ENCODE data around the gene TTR. TPM values are rescaled to one million over a fixed set of nuclear protein-coding genes. Genes with fewer than 3 reads are reported as not detected.

TTR gene
- total RNA-seq, 3 donors from 2014 or later, result not detected

DNA sequence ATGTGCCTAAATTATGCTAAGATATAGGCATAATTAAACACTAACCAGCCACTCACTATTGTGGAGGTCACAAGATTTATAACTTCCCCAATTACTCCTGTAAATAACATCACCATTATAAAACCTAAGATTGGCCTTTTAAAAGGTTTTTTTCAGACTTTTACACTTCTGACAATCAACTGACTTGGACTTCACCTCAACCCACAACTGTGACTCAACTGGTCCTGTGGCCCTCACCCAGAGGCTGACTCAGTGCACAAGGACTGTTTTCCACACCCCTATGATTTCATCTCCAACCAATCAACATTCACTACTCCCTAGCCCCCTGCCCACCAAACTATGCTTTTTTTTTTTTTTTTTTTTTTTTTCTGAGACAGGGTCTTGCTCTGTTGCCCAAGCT, 11.6 kb downstream of the TTR start:
- no peaks in the 10 kb centered on the region for H3K4me1 ChIP-seq
- H3K27me3 ChIP-seq, result no peaks in the 10 kb centered on the region
- H3K4me3 ChIP-seq, result no peak overlapping the region
- no peaks in the 10 kb centered on the region for H3K36me3 ChIP-seq
- TF ChIP-seq, protein P1, sequence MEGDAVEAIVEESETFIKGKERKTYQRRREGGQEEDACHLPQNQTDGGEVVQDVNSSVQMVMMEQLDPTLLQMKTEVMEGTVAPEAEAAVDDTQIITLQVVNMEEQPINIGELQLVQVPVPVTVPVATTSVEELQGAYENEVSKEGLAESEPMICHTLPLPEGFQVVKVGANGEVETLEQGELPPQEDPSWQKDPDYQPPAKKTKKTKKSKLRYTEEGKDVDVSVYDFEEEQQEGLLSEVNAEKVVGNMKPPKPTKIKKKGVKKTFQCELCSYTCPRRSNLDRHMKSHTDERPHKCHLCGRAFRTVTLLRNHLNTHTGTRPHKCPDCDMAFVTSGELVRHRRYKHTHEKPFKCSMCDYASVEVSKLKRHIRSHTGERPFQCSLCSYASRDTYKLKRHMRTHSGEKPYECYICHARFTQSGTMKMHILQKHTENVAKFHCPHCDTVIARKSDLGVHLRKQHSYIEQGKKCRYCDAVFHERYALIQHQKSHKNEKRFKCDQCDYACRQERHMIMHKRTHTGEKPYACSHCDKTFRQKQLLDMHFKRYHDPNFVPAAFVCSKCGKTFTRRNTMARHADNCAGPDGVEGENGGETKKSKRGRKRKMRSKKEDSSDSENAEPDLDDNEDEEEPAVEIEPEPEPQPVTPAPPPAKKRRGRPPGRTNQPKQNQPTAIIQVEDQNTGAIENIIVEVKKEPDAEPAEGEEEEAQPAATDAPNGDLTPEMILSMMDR (IDR thresholded peaks at IDR 0.05), result no peak
- TF ChIP-seq POLR2AphosphoS5 (IDR thresholded peaks at IDR 0.05), result no peak
- TF ChIP-seq POLR2A (IDR thresholded peaks at IDR 0.05), result no peak
- no peaks in the 10 kb centered on the region for H3K9me3 ChIP-seq
- intact Hi-C loops (cut with DNase I; ENCODE audit: low total_unique reads), result no loop called here
- no peak overlapping the region for H3K27ac ChIP-seq
- DNase-seq (ENCODE audit: low spot score in 2 of 2), result no peak

DNA sequence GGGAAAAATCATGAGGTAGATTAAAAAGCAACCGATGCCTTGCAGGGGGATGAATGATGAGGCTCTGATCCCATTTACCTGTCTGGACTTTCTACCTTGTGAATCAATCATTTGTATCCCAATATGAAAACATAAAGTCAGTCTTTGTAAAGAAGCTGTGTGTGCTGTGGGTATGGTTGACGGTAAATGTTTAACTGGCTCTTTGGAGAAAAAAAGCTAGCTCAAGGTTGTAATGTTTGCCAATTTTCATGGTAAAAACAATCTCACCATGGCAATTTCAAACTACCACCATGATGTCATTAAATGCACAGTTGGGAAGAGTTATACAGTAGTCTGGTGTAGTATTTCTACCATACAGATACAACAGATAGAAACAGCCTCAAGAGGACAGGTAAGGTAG, 14.6 kb downstream of the TTR start:
- Histone ChIP-seq H3K27me3 (no peaks in the 10 kb centered on the region), H3K9me3 (no peaks in the 10 kb centered on the region), H3K4me3 (no peak overlapping the region), H3K36me3 (no peaks in the 10 kb centered on the region), H3K4me1 (no peaks in the 10 kb centered on the region), H3K27ac (no peak overlapping the region)
- intact Hi-C loops (cut with DNase I; ENCODE audit: low total_unique reads), result no loop called here
- no peak for TF ChIP-seq POLR2AphosphoS5 (IDR thresholded peaks at IDR 0.05)
- TF ChIP-seq, protein P1 (IDR thresholded peaks at IDR 0.05), result no peak
- TF ChIP-seq POLR2A (IDR thresholded peaks at IDR 0.05), result no peak
- DNase-seq (ENCODE audit: low spot score in 2 of 2), result no peak

DNA sequence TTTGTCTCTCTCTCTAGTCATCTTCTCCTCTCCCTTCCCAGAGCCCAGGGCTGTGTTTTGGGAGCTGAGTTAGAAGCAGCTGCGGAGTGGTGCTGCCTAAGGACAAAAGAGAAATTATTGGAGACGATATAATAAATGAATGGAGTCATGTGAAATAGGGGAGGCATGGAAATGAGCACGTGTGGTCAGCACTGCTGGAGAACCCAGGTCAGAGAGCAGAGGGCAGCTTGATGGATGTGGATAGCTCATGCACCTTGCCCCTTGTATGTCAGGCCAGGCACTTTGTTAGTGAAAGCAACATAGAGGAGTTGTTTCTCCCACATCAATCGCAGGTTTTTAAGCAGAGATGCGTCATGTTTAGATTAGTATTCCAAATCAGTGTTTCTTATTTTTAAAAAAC, 15.7 kb downstream of the TTR start:
- no peak for DNase-seq (ENCODE audit: low spot score in 2 of 2)
- H3K4me1 ChIP-seq, result no peaks in the 10 kb centered on the region
- no peaks in the 10 kb centered on the region for H3K36me3 ChIP-seq
- no peak overlapping the region for H3K4me3 ChIP-seq
- H3K27me3 ChIP-seq, result no peaks in the 10 kb centered on the region
- no peak overlapping the region for H3K27ac ChIP-seq
- TF ChIP-seq POLR2A (IDR thresholded peaks at IDR 0.05) (no peak), POLR2AphosphoS5 (IDR thresholded peaks at IDR 0.05) (no peak)
- TF ChIP-seq, protein P1 (IDR thresholded peaks at IDR 0.05), result no peak
- H3K9me3 ChIP-seq, result no peaks in the 10 kb centered on the region
- intact Hi-C loops (cut with DNase I; ENCODE audit: low total_unique reads), result no loop called here

DNA sequence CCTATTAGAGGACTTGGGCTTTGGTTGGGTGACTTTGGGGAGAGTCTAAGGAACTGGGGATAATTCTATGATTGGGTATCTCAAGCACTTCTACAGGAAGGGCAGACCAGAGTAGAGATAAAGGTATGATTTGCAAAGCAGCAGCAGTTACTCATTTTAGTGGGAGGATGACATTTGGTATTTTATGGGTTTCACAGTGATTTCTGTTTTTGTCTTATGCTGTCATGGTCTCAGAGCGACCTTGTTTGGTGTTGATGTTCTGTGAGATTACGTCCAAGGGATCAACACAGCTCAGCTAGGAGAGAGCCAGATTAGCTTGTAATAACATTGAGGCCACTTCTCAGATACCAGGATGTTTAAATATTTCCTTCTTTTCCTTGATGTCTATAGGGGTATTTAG, 18.2 kb downstream of the TTR start:
- H3K9me3 ChIP-seq, result no peaks in the 10 kb centered on the region
- no peaks in the 10 kb centered on the region for H3K27me3 ChIP-seq
- H3K4me3 ChIP-seq, result no peak overlapping the region
- no peak for TF ChIP-seq POLR2A (IDR thresholded peaks at IDR 0.05)
- TF ChIP-seq POLR2AphosphoS5 (IDR thresholded peaks at IDR 0.05), result no peak
- TF ChIP-seq, protein P1 (IDR thresholded peaks at IDR 0.05), result no peak
- H3K4me1 ChIP-seq, result no peaks in the 10 kb centered on the region
- H3K27ac ChIP-seq, result no peak overlapping the region
- intact Hi-C loops (cut with DNase I; ENCODE audit: low total_unique reads), result no loop called here
- DNase-seq (ENCODE audit: low spot score in 2 of 2), result no peak
- no peaks in the 10 kb centered on the region for H3K36me3 ChIP-seq

DNA sequence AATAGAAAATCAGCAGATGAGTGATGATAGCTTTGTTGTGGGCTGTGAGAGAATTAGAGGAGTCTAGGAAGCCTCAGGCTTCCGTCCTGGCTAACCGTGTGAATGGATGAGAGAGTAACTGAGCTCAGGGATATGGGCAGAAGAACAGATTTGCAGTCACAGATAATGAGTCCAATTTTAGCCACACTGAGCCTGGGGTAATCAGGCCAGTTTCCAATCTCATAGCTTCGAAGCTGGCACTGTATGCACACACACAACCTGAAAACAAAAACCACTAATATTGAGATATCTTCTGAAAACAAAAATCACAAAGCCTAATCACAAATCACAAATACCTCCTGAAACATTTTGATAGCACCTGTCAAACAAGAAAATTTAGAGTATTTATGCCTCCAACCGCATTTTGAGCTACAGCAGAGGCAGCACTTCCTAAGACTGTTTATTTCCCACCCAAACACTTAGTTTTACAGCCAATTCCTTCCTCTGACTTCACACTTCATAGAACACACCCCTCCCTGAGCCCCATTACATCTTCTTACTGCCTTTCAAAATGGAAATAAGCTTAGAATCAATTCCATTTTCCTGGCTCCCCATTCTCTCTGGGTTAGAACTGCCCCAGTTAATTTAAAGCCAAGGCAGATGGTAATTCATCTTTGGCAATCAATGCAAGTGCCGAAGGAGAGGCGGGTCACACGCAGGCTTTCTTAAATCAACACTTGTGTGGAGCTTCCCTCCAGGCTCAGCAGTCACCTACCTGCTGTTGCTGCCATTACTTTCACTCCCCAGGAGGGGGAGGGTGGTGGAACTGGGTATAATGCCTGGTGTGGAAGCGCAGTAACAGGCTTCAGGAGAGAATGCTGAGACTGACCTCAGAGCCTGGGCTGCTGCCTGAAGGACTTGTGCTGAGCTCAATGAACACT, 18.9 kb downstream of the TTR start:
- Histone ChIP-seq H3K36me3 (no peaks in the 10 kb centered on the region), H3K4me1 (no peaks in the 10 kb centered on the region), H3K27me3 (no peaks in the 10 kb centered on the region), H3K4me3 (no peak overlapping the region), H3K27ac (no peak overlapping the region), H3K9me3 (no peaks in the 10 kb centered on the region)
- TF ChIP-seq POLR2AphosphoS5 (IDR thresholded peaks at IDR 0.05), result no peak
- TF ChIP-seq, protein P1 (IDR thresholded peaks at IDR 0.05), result no peak
- no peak for TF ChIP-seq POLR2A (IDR thresholded peaks at IDR 0.05)
- intact Hi-C loops (cut with DNase I; ENCODE audit: low total_unique reads), result no loop called here
- no peak for DNase-seq (ENCODE audit: low spot score in 2 of 2)
